ENCODE measurements around the gene ZYX. TPM values are rescaled to one million over a fixed set of nuclear protein-coding genes. Genes with fewer than 3 reads are reported as not detected.

The ZYX gene
- total RNA-seq, 1 experiment from 2014 or later: 260 TPM

GRCh38 chr7:143388051-143388450 lies 6.9 kb downstream of the ZYX start:
- Mint-ChIP-seq H3K27ac (ENCODE audit: low read depth, unreplicated experiment) (no peak overlapping the region), H3K4me3 (ENCODE audit: unreplicated experiment) (no peak overlapping the region), H3K9me3 (ENCODE audit: unreplicated experiment) (no peaks in the 10 kb centered on the region), H3K27me3 (ENCODE audit: insufficient read depth, unreplicated experiment) (no peaks in the 10 kb centered on the region), H3K36me3 (ENCODE audit: insufficient read depth, unreplicated experiment) (peaks cover 46% of the 10 kb centered on the region), H3K4me1 (ENCODE audit: insufficient read depth, unreplicated experiment) (peaks cover 13% of the 10 kb centered on the region)
- no peak for TF ChIP-seq CTCF (IDR thresholded peaks at IDR 0.05; ENCODE audit: unreplicated experiment)
- no peak for DNase-seq (ENCODE audit: unreplicated experiment)
- intact Hi-C loops (cut with micrococcal nuclease): no loop called here
- ChIA-PET POLR2A (interaction anchor here (1.1 to 1.6 kb wide), 2 partner anchors 8 to 57 kb away, joined by 3 to 8 read pairs; no protein-coding TSS in a partner anchor), CTCF (interaction anchor here (0.7 to 1.1 kb wide), 3 partner anchors 28 to 128 kb away, joined by 3 to 5 read pairs (median 4); partner anchors contain the start of gene GSTK1)
- no TSS peak for BruUV-seq (replicated peaks)

- no peaks in the 10 kb centered on the region for H3K9me3 Mint-ChIP-seq (ENCODE audit: unreplicated experiment)
- peaks cover 15% of the 10 kb centered on the region for H3K4me1 Mint-ChIP-seq (ENCODE audit: insufficient read depth, unreplicated experiment)
- TF ChIP-seq CTCF (IDR thresholded peaks at IDR 0.05; ENCODE audit: unreplicated experiment): no peak
- no peaks in the 10 kb centered on the region for H3K27me3 Mint-ChIP-seq (ENCODE audit: insufficient read depth, unreplicated experiment)
- no TSS peak for BruUV-seq (replicated peaks)
- H3K27ac Mint-ChIP-seq (ENCODE audit: low read depth, unreplicated experiment): no peak overlapping the region
- intact Hi-C loops (cut with micrococcal nuclease): no loop called here
- DNase-seq (ENCODE audit: unreplicated experiment): no peak
- POLR2A ChIA-PET: interaction anchor here (1.1 to 1.6 kb wide), 2 partner anchors 9 to 58 kb away, joined by 3 to 8 read pairs; no protein-coding TSS in a partner anchor
- CTCF ChIA-PET: interaction anchor here (0.7 to 1.1 kb wide), 5 partner anchors 9 to 129 kb away, joined by 3 to 5 read pairs (median 4); partner anchors contain the start of gene GSTK1
- peaks cover 47% of the 10 kb centered on the region for H3K36me3 Mint-ChIP-seq (ENCODE audit: insufficient read depth, unreplicated experiment)
- no peak overlapping the region for H3K4me3 Mint-ChIP-seq (ENCODE audit: unreplicated experiment)
These were observed 7.5 kb downstream of the ZYX start for GRCh38 chr7:143388491-143389101.

- Mint-ChIP-seq H3K27ac (ENCODE audit: low read depth, unreplicated experiment) (no peak overlapping the region), H3K27me3 (ENCODE audit: insufficient read depth, unreplicated experiment) (no peaks in the 10 kb centered on the region), H3K4me3 (ENCODE audit: unreplicated experiment) (no peak overlapping the region), H3K36me3 (ENCODE audit: insufficient read depth, unreplicated experiment) (peaks cover 50% of the 10 kb centered on the region), H3K4me1 (ENCODE audit: insufficient read depth, unreplicated experiment) (peaks cover 17% of the 10 kb centered on the region), H3K9me3 (ENCODE audit: unreplicated experiment) (no peaks in the 10 kb centered on the region)
- no peak for DNase-seq (ENCODE audit: unreplicated experiment)
- CTCF ChIA-PET: interaction anchor here (0.6 to 1.6 kb wide), 5 partner anchors 10 to 802 kb away, joined by 3 to 5 read pairs (median 3); no protein-coding TSS in a partner anchor
- intact Hi-C loops (cut with micrococcal nuclease): no loop called here
- no TSS peak for BruUV-seq (replicated peaks)
- no peak for TF ChIP-seq CTCF (IDR thresholded peaks at IDR 0.05; ENCODE audit: unreplicated experiment)
- POLR2A ChIA-PET: interaction anchor here (0.8 to 1.6 kb wide), 3 partner anchors 8 to 10 kb away, joined by 3 to 8 read pairs (median 3); no protein-coding TSS in a partner anchor
These were observed 8.4 kb downstream of the ZYX start for GRCh38 chr7:143389316-143390103.

Data from MCF 10A (cell line).